ENCODE data around the gene CDK11A. TPM values are rescaled to one million over a fixed set of nuclear protein-coding genes. Genes with fewer than 3 reads are reported as not detected.
A peak's percentile ranks its signal among the peaks of the same experiment; 100 is the strongest.
"Not testable (repeated sequence)": the region's sequence is repeated elsewhere in the genome, so short reads cannot be mapped to it uniquely, and the experiment has no call there.

Gene CDK11A
- total RNA-seq, 2 experiments from 2014 or later: 206 to 217 TPM

DNA sequence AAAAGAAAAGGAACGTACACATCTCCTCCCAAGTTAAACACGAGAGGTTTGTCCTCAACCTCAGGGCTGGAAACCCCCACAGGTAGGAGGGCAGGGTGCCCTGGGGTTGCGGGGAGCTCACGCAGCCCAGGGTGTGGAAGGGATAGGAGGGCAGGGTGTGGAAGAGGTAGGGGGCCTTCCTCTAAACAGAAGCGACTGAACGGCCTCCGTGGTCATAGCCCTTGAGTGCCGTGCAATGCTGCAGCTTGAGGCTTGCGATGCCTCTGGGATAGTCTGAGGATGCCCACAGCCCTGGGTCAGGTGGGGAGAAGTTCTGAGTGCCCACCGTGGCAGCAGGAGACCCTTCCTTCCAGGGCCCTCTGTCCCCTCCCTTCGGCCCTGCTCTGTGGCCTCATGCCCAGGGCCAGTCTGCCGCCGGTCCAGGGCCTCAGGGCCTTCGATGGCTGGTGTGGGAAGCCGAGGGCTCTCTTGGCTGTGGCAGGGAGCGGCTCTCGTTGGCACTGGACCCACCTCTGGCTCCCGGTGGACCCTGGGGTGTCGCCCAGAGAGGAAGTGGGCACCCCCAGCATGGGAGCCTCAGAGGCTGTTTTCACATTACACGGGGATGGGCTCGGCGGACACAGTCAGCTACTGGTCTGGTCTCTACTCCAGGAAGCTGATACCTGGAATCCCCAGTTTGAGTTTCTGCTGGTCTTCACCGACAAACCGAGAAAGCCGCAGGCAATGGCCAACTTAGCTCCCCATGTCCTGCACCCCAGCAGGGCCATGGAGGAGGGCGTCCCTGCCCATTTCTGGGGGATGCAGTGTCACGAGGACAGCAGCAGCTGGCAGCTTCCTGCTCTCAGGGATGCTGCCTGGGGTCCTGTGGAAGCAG is 59.0 kb downstream of the CDK11A start:
- POLR2A ChIA-PET: interaction anchor here (1.0 kb wide), 1 partner anchor 49 kb away, joined by 3 read pairs; no protein-coding TSS in a partner anchor

DNA sequence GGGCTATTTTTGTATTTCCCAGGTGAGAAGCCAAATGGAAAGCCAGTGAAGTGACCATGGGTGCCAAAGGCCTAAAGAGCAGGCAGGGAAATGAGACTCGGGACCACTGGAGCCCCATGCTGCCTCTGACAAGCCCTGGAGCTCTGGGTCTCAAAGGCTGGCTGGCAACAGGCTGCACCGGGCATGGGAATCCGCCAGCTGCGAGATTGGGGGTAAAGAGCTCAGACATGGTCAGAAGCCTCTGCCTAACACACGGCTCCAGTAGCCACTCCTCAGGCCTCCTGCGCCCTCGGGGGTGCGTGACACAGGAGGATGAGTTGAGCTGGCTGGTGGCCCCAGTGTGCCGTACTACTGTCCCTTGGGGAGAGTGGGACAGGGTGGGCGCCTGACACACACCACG is 59.8 kb downstream of the CDK11A start:
- H3K27me3 Mint-ChIP-seq; POLR2A ChIA-PET; CTCF ChIA-PET; intact Hi-C loops (cut with DNase I, micrococcal nuclease); H3K27ac Mint-ChIP-seq; H3K27ac ChIP-seq (ENCODE audit: low read depth in 1 of 2, low read length in 2 of 2); DNase-seq; H3K4me3 Mint-ChIP-seq; ATAC-seq (ENCODE audit: poor library complexity); H3K27me3 ChIP-seq (ENCODE audit: control insufficient read depth in 1 of 2, insufficient read depth in 2 of 2, low read length in 2 of 2); H3K9me3 Mint-ChIP-seq; H3K4me3 ChIP-seq (ENCODE audit: low read length); H3K9me3 ChIP-seq (ENCODE audit: control insufficient read depth in 1 of 2, insufficient read depth in 1 of 2, low read length in 2 of 2); H3K4me1 Mint-ChIP-seq (ENCODE audit: low read depth): not testable (repeated sequence)
- Histone ChIP-seq H3K36me3 (ENCODE audit: insufficient read depth, low read length) (peaks cover 31% of the 10 kb centered on the region), H3K4me1 (ENCODE audit: insufficient read depth, low read length) (peaks cover 13% of the 10 kb centered on the region)
- peaks cover 11% of the 10 kb centered on the region for H3K36me3 Mint-ChIP-seq (ENCODE audit: low read depth)

More for the DNA sequence above, 59.0 kb downstream of the CDK11A start:
- H3K9me3 ChIP-seq (ENCODE audit: control insufficient read depth in 1 of 2, insufficient read depth in 1 of 2, low read length in 2 of 2): no peaks in the 10 kb centered on the region
- peaks cover 39% of the 10 kb centered on the region for H3K36me3 ChIP-seq (ENCODE audit: insufficient read depth, low read length)
- Mint-ChIP-seq H3K9me3 (no peaks in the 10 kb centered on the region), H3K4me1 (ENCODE audit: low read depth) (no peaks in the 10 kb centered on the region), H3K4me3 (no peak overlapping the region), H3K36me3 (ENCODE audit: low read depth) (peaks cover 19% of the 10 kb centered on the region), H3K27me3 (no peaks in the 10 kb centered on the region), H3K27ac (no peak overlapping the region)
- peaks cover 9% of the 10 kb centered on the region for H3K4me1 ChIP-seq (ENCODE audit: insufficient read depth, low read length)
- H3K4me3 ChIP-seq (ENCODE audit: low read length): no peak overlapping the region
- H3K27me3 ChIP-seq (ENCODE audit: control insufficient read depth in 1 of 2, insufficient read depth in 2 of 2, low read length in 2 of 2): no peaks in the 10 kb centered on the region
- TF ChIP-seq, protein P1, sequence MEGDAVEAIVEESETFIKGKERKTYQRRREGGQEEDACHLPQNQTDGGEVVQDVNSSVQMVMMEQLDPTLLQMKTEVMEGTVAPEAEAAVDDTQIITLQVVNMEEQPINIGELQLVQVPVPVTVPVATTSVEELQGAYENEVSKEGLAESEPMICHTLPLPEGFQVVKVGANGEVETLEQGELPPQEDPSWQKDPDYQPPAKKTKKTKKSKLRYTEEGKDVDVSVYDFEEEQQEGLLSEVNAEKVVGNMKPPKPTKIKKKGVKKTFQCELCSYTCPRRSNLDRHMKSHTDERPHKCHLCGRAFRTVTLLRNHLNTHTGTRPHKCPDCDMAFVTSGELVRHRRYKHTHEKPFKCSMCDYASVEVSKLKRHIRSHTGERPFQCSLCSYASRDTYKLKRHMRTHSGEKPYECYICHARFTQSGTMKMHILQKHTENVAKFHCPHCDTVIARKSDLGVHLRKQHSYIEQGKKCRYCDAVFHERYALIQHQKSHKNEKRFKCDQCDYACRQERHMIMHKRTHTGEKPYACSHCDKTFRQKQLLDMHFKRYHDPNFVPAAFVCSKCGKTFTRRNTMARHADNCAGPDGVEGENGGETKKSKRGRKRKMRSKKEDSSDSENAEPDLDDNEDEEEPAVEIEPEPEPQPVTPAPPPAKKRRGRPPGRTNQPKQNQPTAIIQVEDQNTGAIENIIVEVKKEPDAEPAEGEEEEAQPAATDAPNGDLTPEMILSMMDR (IDR thresholded peaks at IDR 0.05): no peak
- intact Hi-C loops (cut with DNase I, micrococcal nuclease): no loop called here
- ATAC-seq (ENCODE audit: poor library complexity): no peak
- CTCF ChIA-PET: interaction anchor here (1.3 kb wide), 1 partner anchor 63 kb away, joined by 3 read pairs; no protein-coding TSS in a partner anchor
- DNase-seq: no peak
- no peak overlapping the region for H3K27ac ChIP-seq (ENCODE audit: low read depth in 1 of 2, low read length in 2 of 2)

DNA sequence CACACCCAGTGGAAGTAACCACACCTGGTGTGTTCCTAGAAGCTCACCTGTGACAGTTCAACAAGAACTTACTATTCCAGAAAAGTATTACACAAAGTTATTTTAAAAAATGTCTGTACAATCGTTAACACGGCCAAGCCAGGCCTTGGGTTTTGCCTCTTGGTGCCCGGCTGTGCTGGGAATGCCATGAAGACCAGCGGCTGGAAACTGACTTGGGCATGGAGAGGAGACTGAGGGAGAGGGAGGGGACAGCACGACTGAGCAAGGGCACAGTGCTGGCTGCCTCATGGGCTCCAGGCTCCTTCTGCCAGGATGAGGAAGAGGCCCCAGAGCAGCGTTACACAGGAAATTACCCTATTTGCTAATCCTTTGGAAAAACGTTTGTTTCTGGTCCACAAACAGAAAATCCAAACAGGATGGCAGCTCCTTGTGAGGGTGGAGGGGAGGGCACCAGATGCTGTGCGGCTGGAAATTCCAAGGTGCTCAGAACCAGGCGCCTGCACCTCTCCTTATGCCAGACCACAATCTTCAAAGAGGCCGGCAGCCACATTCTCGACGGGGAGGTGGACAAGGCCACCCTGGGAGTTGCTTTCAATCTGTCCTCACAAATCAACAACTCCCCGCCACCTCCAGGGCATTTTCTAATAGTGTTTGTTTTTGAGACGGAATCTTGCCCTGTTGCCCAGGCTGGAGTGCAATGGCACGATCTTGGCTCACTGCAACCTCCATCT is 61.2 kb downstream of the CDK11A start:
- H3K9me3 Mint-ChIP-seq; H3K4me1 Mint-ChIP-seq (ENCODE audit: low read depth); H3K4me3 Mint-ChIP-seq; H3K9me3 ChIP-seq (ENCODE audit: control insufficient read depth in 1 of 2, insufficient read depth in 1 of 2, low read length in 2 of 2); intact Hi-C loops (cut with DNase I, micrococcal nuclease); CTCF ChIA-PET; DNase-seq; H3K4me3 ChIP-seq (ENCODE audit: low read length); ATAC-seq (ENCODE audit: poor library complexity); H3K27me3 ChIP-seq (ENCODE audit: control insufficient read depth in 1 of 2, insufficient read depth in 2 of 2, low read length in 2 of 2); H3K27me3 Mint-ChIP-seq; POLR2A ChIA-PET: not testable (repeated sequence)
- H3K27ac ChIP-seq (ENCODE audit: low read depth in 1 of 2, low read length in 2 of 2): peak overlapping the region in 1 of 2 donors; percentile 49
- peak overlapping the region; percentile 49 for H3K27ac Mint-ChIP-seq
- H3K36me3 ChIP-seq (ENCODE audit: insufficient read depth, low read length): peaks cover 22% of the 10 kb centered on the region
- peaks cover 18% of the 10 kb centered on the region for H3K36me3 Mint-ChIP-seq (ENCODE audit: low read depth)
- peaks cover 13% of the 10 kb centered on the region for H3K4me1 ChIP-seq (ENCODE audit: insufficient read depth, low read length)

DNA sequence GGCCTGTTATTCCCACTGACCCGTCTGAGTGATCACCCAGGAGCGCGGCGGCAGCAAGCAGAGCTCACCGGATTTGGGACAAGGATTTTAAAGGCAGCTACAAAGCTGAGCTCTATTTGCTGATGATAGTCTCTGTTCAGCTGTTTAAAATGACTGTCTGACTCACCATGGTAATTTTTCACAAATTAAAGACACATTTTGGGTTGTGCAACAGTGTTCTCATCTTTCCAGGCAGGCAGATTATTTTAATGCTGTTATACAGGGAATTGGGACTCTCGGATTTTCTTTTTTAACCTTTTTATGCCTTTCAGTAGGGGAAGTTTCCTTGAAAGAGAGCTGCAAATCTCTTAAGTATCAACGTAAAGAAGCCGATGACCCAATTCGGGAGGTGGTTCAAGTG is 61.8 kb downstream of the CDK11A start:
- DNase-seq; H3K9me3 ChIP-seq (ENCODE audit: control insufficient read depth in 1 of 2, insufficient read depth in 1 of 2, low read length in 2 of 2); H3K4me3 Mint-ChIP-seq; POLR2A ChIA-PET; H3K27me3 Mint-ChIP-seq; H3K9me3 Mint-ChIP-seq; H3K4me3 ChIP-seq (ENCODE audit: low read length); CTCF ChIA-PET; ATAC-seq (ENCODE audit: poor library complexity); H3K27me3 ChIP-seq (ENCODE audit: control insufficient read depth in 1 of 2, insufficient read depth in 2 of 2, low read length in 2 of 2); intact Hi-C loops (cut with DNase I, micrococcal nuclease); H3K4me1 Mint-ChIP-seq (ENCODE audit: low read depth): not testable (repeated sequence)
- Histone ChIP-seq H3K36me3 (ENCODE audit: insufficient read depth, low read length) (peaks cover 19% of the 10 kb centered on the region), H3K4me1 (ENCODE audit: insufficient read depth, low read length) (peaks cover 17% of the 10 kb centered on the region), H3K27ac (ENCODE audit: low read depth in 1 of 2, low read length in 2 of 2) (peak overlapping the region in 1 of 2 donors; percentile 49)
- Mint-ChIP-seq H3K36me3 (ENCODE audit: low read depth) (peaks cover 15% of the 10 kb centered on the region), H3K27ac (peak overlapping the region; percentile 49)

DNA sequence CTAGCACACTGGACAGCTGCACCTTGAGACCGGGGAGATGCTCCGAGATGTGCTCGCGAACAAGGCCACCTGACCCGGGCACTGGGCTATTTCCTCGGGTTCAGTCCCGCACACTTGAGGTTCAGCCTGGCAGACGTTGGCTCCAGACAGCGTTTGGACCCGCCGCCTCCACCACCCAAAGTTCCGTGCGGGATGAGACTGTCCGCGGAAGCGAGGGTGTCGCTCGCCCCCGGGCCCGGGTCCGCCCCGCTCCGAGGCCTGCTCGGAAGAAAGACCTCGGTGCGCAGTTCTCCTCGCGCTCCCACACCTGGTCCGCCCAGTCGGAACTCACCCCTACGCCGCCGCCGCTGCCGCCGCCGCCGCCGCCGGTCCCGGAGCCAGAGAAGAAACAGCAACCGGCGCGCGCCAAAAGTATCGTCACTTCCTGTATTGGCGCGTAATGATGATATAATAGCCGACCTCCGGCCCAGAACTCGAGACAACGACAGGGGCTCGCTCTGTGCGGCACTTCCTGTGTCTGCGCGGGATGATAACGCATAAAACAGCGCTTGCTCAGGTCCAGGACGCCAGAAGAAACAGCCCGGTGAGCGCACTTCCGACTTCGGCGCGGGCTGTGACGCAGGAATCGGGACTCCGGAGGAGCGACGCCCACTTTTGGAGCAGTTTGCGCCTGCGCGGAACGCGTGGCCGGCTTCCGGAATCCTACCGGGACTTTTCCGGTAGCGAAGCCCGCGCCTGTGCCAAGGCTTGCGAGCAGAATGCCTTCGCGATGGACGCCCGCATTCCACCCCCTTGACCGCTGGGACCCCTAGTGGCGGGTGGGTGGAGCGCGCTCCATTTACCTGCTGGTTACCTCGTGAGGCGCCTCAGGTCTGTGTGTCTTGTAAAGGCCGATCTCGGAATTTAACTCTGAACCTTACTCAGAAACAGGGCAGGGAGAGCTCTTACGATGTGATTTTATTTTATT is 65.3 kb downstream of the CDK11A start, which contains the start of gene CDK11B:
Gene CDK11B (minus strand): TSS at position 422 of the 967 bp plus-strand sequence. CDS start 1,519 bp downstream, outside the sequence.
- CTCF ChIA-PET; H3K27me3 ChIP-seq (ENCODE audit: control insufficient read depth in 1 of 2, insufficient read depth in 2 of 2, low read length in 2 of 2); H3K9me3 Mint-ChIP-seq; H3K27me3 Mint-ChIP-seq; H3K4me1 Mint-ChIP-seq (ENCODE audit: low read depth); H3K9me3 ChIP-seq (ENCODE audit: control insufficient read depth in 1 of 2, insufficient read depth in 1 of 2, low read length in 2 of 2): not testable (repeated sequence)
- Mint-ChIP-seq H3K36me3 (ENCODE audit: low read depth) (peaks cover 29% of the 10 kb centered on the region), H3K4me3 (peak within 1 kb of the TSS; percentile 100), H3K27ac (peak within 1 kb of the TSS; percentile 100)
- H3K27ac ChIP-seq (ENCODE audit: low read depth in 1 of 2, low read length in 2 of 2): peak within 1 kb of the TSS; percentile 74 to 98
- POLR2A ChIA-PET: interaction anchor here (0.6 to 0.9 kb wide), 5 partner anchors 30 to 68 kb away, joined by 3 to 7 read pairs (median 4); partner anchors contain the start of genes CDK11A and MIB2
- intact Hi-C loops (cut with DNase I, micrococcal nuclease): loop anchor here in 1 of 2 experiments (1.0 to 10.0 kb wide), 3 partner anchors 28 to 84 kb away; partner anchors contain the start of genes MIB2 and SSU72
- peaks cover 17% of the 10 kb centered on the region for H3K4me1 ChIP-seq (ENCODE audit: insufficient read depth, low read length)
- peaks cover 24% of the 10 kb centered on the region for H3K36me3 ChIP-seq (ENCODE audit: insufficient read depth, low read length)
- H3K4me3 ChIP-seq (ENCODE audit: low read length): peak within 1 kb of the TSS; percentile 59
- DNase-seq (peak; percentile 88 to 100 (median 98)), ATAC-seq (ENCODE audit: poor library complexity) (peak; percentile 96)
